ENCODE data around the gene ATP8A1.

DNA sequence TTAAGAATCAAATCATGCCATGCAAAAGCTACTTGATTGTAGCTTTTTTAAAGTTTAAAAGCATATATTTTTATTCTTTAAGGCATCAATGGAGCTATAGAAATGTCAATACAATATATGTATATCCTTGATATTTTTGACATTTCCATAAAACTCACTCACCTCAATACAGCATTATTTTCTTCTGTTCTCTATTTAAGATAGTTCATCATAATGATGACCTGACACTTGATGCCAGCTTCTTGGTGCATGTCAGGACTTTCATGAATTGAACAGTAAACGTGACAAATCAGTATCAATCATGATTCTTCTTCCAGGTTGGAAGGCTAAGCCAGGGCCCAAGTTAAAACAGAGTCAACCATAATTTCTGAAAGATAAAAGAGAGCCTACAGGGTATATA, 33.6 kb upstream of the ATP8A1 start:
- TF ChIP-seq, protein P1, sequence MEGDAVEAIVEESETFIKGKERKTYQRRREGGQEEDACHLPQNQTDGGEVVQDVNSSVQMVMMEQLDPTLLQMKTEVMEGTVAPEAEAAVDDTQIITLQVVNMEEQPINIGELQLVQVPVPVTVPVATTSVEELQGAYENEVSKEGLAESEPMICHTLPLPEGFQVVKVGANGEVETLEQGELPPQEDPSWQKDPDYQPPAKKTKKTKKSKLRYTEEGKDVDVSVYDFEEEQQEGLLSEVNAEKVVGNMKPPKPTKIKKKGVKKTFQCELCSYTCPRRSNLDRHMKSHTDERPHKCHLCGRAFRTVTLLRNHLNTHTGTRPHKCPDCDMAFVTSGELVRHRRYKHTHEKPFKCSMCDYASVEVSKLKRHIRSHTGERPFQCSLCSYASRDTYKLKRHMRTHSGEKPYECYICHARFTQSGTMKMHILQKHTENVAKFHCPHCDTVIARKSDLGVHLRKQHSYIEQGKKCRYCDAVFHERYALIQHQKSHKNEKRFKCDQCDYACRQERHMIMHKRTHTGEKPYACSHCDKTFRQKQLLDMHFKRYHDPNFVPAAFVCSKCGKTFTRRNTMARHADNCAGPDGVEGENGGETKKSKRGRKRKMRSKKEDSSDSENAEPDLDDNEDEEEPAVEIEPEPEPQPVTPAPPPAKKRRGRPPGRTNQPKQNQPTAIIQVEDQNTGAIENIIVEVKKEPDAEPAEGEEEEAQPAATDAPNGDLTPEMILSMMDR (IDR thresholded peaks at IDR 0.05; ENCODE audit: low read depth, low read length, poor library complexity, severe bottlenecking) = no peak
- TF ChIP-seq EZH2phosphoT487 (IDR thresholded peaks at IDR 0.05; ENCODE audit: borderline replicate concordance, low read length) = no peak
